ENCODE measurements around the gene TSPAN1. TPM values are rescaled to one million over a fixed set of nuclear protein-coding genes. Genes with fewer than 3 reads are reported as not detected.

The TSPAN1 gene
- total RNA-seq, 1 experiment from 2014 or later: 46.2 TPM

DNA sequence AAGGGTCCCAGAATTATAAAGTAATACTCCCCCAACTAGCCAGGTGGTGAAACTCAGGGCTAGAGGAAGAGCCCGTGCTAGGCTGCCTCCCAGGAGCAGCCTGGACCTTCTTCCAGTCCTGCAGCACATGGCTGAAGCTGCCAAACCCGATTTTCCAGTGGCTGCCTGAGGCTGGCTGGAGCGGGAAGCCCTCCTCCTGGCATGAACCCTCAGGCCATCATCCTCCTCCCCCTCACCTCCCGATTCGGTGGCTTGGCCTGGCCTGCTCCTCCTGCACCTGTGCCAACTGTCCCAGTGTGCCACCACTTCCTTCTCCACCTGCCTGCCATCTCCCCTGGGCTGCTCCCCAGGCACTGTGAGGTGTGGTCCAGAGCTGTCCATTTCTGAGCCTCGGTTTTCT lies 3.0 kb upstream of the TSPAN1 start:
- Mint-ChIP-seq H3K9me3 (ENCODE audit: low read depth, unreplicated experiment) (no peaks in the 10 kb centered on the region), H3K4me1 (ENCODE audit: low read depth, unreplicated experiment) (no peaks in the 10 kb centered on the region), H3K4me3 (ENCODE audit: low read depth, unreplicated experiment) (peak overlapping the region; percentile 38), H3K27me3 (ENCODE audit: unreplicated experiment) (peaks cover 16% of the 10 kb centered on the region), H3K36me3 (ENCODE audit: insufficient read depth, unreplicated experiment) (peaks cover 25% of the 10 kb centered on the region), H3K27ac (ENCODE audit: unreplicated experiment) (peak overlapping the region; percentile 90)
- TF ChIP-seq, protein P1, sequence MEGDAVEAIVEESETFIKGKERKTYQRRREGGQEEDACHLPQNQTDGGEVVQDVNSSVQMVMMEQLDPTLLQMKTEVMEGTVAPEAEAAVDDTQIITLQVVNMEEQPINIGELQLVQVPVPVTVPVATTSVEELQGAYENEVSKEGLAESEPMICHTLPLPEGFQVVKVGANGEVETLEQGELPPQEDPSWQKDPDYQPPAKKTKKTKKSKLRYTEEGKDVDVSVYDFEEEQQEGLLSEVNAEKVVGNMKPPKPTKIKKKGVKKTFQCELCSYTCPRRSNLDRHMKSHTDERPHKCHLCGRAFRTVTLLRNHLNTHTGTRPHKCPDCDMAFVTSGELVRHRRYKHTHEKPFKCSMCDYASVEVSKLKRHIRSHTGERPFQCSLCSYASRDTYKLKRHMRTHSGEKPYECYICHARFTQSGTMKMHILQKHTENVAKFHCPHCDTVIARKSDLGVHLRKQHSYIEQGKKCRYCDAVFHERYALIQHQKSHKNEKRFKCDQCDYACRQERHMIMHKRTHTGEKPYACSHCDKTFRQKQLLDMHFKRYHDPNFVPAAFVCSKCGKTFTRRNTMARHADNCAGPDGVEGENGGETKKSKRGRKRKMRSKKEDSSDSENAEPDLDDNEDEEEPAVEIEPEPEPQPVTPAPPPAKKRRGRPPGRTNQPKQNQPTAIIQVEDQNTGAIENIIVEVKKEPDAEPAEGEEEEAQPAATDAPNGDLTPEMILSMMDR (IDR thresholded peaks at IDR 0.05; ENCODE audit: unreplicated experiment): no peak
- CTCF ChIA-PET: interaction anchor here (0.5 to 1.5 kb wide), 4 partner anchors 10 to 136 kb away, joined by 3 to 5 read pairs (median 4); no protein-coding TSS in a partner anchor
- intact Hi-C loops (cut with micrococcal nuclease; ENCODE audit: unreplicated experiment): loop anchor here (2.0 kb wide), 1 partner anchor 37 kb away; no protein-coding TSS in a partner anchor
- peak; percentile 90 for DNase-seq
- BruUV-seq (replicated peaks): no TSS peak

DNA sequence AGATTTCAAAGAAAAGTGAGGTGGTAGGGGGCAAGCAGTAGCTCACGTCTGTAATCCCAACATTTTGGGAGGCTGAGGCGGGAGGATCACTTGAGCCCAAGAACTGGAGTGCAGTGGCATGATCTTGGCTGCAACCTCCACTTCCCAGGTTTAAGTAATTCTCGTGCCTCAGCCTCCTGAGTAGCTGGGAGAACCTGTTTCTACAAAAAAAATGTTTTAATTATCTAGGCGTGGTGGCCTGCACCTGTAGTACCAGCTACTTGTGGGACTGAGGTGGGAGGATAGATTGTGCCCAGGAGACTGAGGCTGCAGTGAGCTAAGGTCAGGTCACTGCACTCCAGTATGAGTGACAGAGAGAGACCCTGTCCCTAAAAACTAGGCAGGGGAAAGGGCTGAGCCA lies 2.6 kb upstream of the TSPAN1 start:
- Mint-ChIP-seq H3K36me3 (ENCODE audit: insufficient read depth, unreplicated experiment) (peaks cover 25% of the 10 kb centered on the region), H3K27ac (ENCODE audit: unreplicated experiment) (peak overlapping the region; percentile 90), H3K9me3 (ENCODE audit: low read depth, unreplicated experiment) (no peaks in the 10 kb centered on the region), H3K27me3 (ENCODE audit: unreplicated experiment) (peaks cover 12% of the 10 kb centered on the region), H3K4me3 (ENCODE audit: low read depth, unreplicated experiment) (peak overlapping the region; percentile 38), H3K4me1 (ENCODE audit: low read depth, unreplicated experiment) (no peaks in the 10 kb centered on the region)
- peak; percentile 26 for DNase-seq
- CTCF ChIA-PET: interaction anchor here (0.5 to 1.5 kb wide), 4 partner anchors 9 to 136 kb away, joined by 3 to 5 read pairs (median 4); no protein-coding TSS in a partner anchor
- no TSS peak for BruUV-seq (replicated peaks)
- intact Hi-C loops (cut with micrococcal nuclease; ENCODE audit: unreplicated experiment): loop anchor here (2.0 kb wide), 1 partner anchor 38 kb away; no protein-coding TSS in a partner anchor
- TF ChIP-seq, protein P1 (IDR thresholded peaks at IDR 0.05; ENCODE audit: unreplicated experiment): no peak

DNA sequence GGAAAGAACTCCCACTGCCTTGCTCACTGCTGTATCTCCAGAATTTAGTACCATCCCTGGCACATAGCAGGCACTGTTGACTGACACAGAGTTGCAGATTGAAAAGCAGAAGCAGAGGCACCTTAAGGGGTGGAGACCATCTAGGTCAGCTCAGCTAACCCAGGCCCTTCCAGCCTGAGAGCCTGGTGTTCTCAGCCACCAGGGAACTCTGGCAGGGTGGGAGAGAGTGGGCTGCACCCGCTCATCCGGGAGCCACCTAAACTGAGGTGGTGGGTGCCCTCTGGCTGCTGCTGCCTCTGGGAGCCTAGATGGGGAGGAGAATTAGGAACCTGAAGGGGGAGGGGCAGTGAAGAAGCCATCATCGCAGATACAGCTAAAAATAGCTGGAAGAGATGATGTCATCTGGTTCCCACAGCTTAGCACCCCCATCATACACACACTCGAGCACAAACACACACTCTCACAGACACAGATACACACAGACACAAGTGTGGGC lies 1.5 kb upstream of the TSPAN1 start:
- CTCF ChIA-PET: no interaction called here
- H3K4me3 Mint-ChIP-seq (ENCODE audit: low read depth, unreplicated experiment): no peak overlapping the region
- no peaks in the 10 kb centered on the region for H3K4me1 Mint-ChIP-seq (ENCODE audit: low read depth, unreplicated experiment)
- no TSS peak for BruUV-seq (replicated peaks)
- TF ChIP-seq, protein P1 (IDR thresholded peaks at IDR 0.05; ENCODE audit: unreplicated experiment): no peak
- H3K9me3 Mint-ChIP-seq (ENCODE audit: low read depth, unreplicated experiment): no peaks in the 10 kb centered on the region
- peaks cover 25% of the 10 kb centered on the region for H3K36me3 Mint-ChIP-seq (ENCODE audit: insufficient read depth, unreplicated experiment)
- no peak overlapping the region for H3K27ac Mint-ChIP-seq (ENCODE audit: unreplicated experiment)
- peaks cover under 1% of the 10 kb centered on the region for H3K27me3 Mint-ChIP-seq (ENCODE audit: unreplicated experiment)
- no peak for DNase-seq
- intact Hi-C loops (cut with micrococcal nuclease; ENCODE audit: unreplicated experiment): loop anchor here (2.0 kb wide), 1 partner anchor 39 kb away; no protein-coding TSS in a partner anchor

DNA sequence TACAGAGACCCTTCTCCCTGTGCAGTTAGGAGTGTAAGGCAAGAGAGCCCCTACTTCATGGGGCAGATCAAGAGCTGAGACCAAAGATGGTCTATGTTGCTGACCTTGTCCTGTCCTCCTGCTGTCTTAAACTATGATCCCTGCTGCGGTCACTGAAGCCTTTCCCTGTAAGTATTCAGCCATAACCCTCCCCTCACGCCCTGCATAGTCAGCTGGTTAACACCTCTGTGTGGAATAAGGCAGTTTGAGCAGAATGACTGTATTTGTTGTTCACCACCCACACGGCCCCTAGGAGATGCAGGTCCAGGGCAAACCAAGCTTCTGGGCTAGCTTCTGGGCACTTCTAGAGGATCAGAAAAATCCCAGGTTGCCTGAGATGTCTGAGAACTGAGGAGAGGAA lies 356 bp downstream of the TSPAN1 start:
- TF ChIP-seq, protein P1 (IDR thresholded peaks at IDR 0.05; ENCODE audit: unreplicated experiment): no peak
- Mint-ChIP-seq H3K4me3 (ENCODE audit: low read depth, unreplicated experiment) (no peak overlapping the region), H3K27me3 (ENCODE audit: unreplicated experiment) (no peaks in the 10 kb centered on the region), H3K27ac (ENCODE audit: unreplicated experiment) (no peak overlapping the region), H3K36me3 (ENCODE audit: insufficient read depth, unreplicated experiment) (peaks cover 24% of the 10 kb centered on the region), H3K4me1 (ENCODE audit: low read depth, unreplicated experiment) (no peaks in the 10 kb centered on the region), H3K9me3 (ENCODE audit: low read depth, unreplicated experiment) (no peaks in the 10 kb centered on the region)
- CTCF ChIA-PET: no interaction called here
- no peak for DNase-seq
- intact Hi-C loops (cut with micrococcal nuclease; ENCODE audit: unreplicated experiment): no loop called here
- no TSS peak for BruUV-seq (replicated peaks)

All from Calu3 (cell line).